ENCODE results near the gene TERC. TPM values are rescaled to one million over a fixed set of nuclear protein-coding genes. Genes with fewer than 3 reads are reported as not detected.
"Not testable (repeated sequence)": the region's sequence is repeated elsewhere in the genome, so short reads cannot be mapped to it uniquely, and the experiment has no call there.

TERC gene
- polyA plus RNA-seq, 3 donors: 0.39 TPM; not detected in 2

- peak; percentile 79 to 93 (median 90) for DNase-seq (ENCODE audit: extremely low read depth in 1 of 11, low read depth in 9 of 11, low spot score in 4 of 11)
Measured at GRCh38 chr3:169772897-169773816, 8.3 kb upstream of the TERC start, which contains the start of gene MYNN. Gene MYNN, plus strand, starts transcription at chr3:169773396. Its CDS starts 900 bp downstream, at chr3:169774296.

GRCh38 chr3:169772305-169772896, 7.5 kb upstream of the TERC start:
- peak; percentile 52 to 88 (median 82) for DNase-seq (ENCODE audit: extremely low read depth in 1 of 11, low read depth in 9 of 11, low spot score in 4 of 11)

GRCh38 chr3:169771497-169772304, 6.8 kb upstream of the TERC start:
- DNase-seq (ENCODE audit: extremely low read depth in 1 of 11, low read depth in 9 of 11, low spot score in 4 of 11): peak; percentile 74 to 94 (median 87)

GRCh38 chr3:169769287-169770181, 4.7 kb upstream of the TERC start, which contains the start of gene ACTRT3:
Gene ACTRT3, minus strand, starts transcription at chr3:169769561. Its CDS starts 41 bp downstream, at chr3:169769520.
- DNase-seq (ENCODE audit: extremely low read depth in 1 of 11, low read depth in 9 of 11, low spot score in 4 of 11): peak; percentile 20 to 74 (median 57)

- peak in 3 of 11 donors; percentile 25 to 43 (median 25) for DNase-seq (ENCODE audit: extremely low read depth in 1 of 11, low read depth in 9 of 11, low spot score in 4 of 11)
Measured at GRCh38 chr3:169764312-169764881, 463 bp downstream of the TERC start.

- no peak for DNase-seq (ENCODE audit: extremely low read depth in 1 of 11, low read depth in 9 of 11, low spot score in 4 of 11)
Measured at GRCh38 chr3:169760479-169760878, 4.4 kb downstream of the TERC start.

- no peak for DNase-seq (ENCODE audit: extremely low read depth in 1 of 11, low read depth in 9 of 11, low spot score in 4 of 11)
Measured at GRCh38 chr3:169759256-169759655, 5.6 kb downstream of the TERC start.

GRCh38 chr3:169758359-169758994, 6.4 kb downstream of the TERC start:
- DNase-seq (ENCODE audit: extremely low read depth in 1 of 11, low read depth in 9 of 11, low spot score in 4 of 11): no peak

- no peak for DNase-seq (ENCODE audit: extremely low read depth in 1 of 11, low read depth in 9 of 11, low spot score in 4 of 11)
Measured at GRCh38 chr3:169755488-169755887, 9.4 kb downstream of the TERC start.

GRCh38 chr3:169754711-169755110, 10.1 kb downstream of the TERC start:
- DNase-seq (ENCODE audit: extremely low read depth in 1 of 11, low read depth in 9 of 11, low spot score in 4 of 11): no peak

GRCh38 chr3:169751875-169752274, 13.0 kb downstream of the TERC start:
- DNase-seq (ENCODE audit: extremely low read depth in 1 of 11, low read depth in 9 of 11, low spot score in 4 of 11): no peak

- DNase-seq (ENCODE audit: extremely low read depth in 1 of 11, low read depth in 9 of 11, low spot score in 4 of 11): no peak
Measured at GRCh38 chr3:169750665-169751064, 14.2 kb downstream of the TERC start.

- no peak for DNase-seq (ENCODE audit: extremely low read depth in 1 of 11, low read depth in 9 of 11, low spot score in 4 of 11)
Measured at GRCh38 chr3:169748670-169749069, 16.2 kb downstream of the TERC start.

GRCh38 chr3:169746924-169747323, 17.9 kb downstream of the TERC start:
- DNase-seq (ENCODE audit: extremely low read depth in 1 of 11, low read depth in 9 of 11, low spot score in 4 of 11): no peak

GRCh38 chr3:169744366-169745054, 20.4 kb downstream of the TERC start:
- DNase-seq (ENCODE audit: extremely low read depth in 1 of 11, low read depth in 9 of 11, low spot score in 4 of 11): peak in 1 of 11 donors; percentile 33

- no peak for DNase-seq (ENCODE audit: extremely low read depth in 1 of 11, low read depth in 9 of 11, low spot score in 4 of 11)
Measured at GRCh38 chr3:169739067-169739466, 25.8 kb downstream of the TERC start.

- DNase-seq (ENCODE audit: extremely low read depth in 1 of 11, low read depth in 9 of 11, low spot score in 4 of 11): not testable (repeated sequence)
Measured at GRCh38 chr3:169731857-169732256, 33.0 kb downstream of the TERC start.

Data from renal cortex interstitium (tissue), 11 donors.